Hair follicular keratinocyte (primary cell): ENCODE results near the gene PRRG2. TPM values are rescaled to one million over a fixed set of nuclear protein-coding genes. Genes with fewer than 3 reads are reported as not detected.

Source experiments
- total RNA-seq: library from RNA; depleted of rRNA; stranded (reverse); fragments of >200 nt; gene quantifications from 2 replicates; pipeline ENCODE4 v1.2.3, GENCODE V29; 2015

Gene PRRG2
- total RNA-seq = 5.7 and 8.2 TPM in 2 replicates

GRCh38 chr19:49581007-49581508 lies at the start of gene PRRG2:
Gene PRRG2 (plus strand): TSS chr19:49581316. CDS start chr19:49583220, 1,904 bp downstream.

GRCh38 chr19:49580264-49581006 lies 681 bp upstream of the PRRG2 start, which contains the start of gene NOSIP:
Gene NOSIP (minus strand): TSS chr19:49580556. CDS start chr19:49560691, 19,865 bp downstream.

GRCh38 chr19:49590971-49591730 lies 10.0 kb downstream of the PRRG2 start, which contains the start of gene PRR12:
Gene PRR12 (plus strand): TSS chr19:49591182. CDS start chr19:49591655, 473 bp downstream.

GRCh38 chr19:49640113-49640898 lies 59.2 kb downstream of the PRRG2 start, which contains the start of gene RRAS:
Gene RRAS (minus strand): TSS chr19:49640143. CDS start chr19:49640098, 45 bp downstream.

Other genes with a start within 250 kb of the PRRG2 start
- not detected in 2 replicates for gene CD37, start 245.9 kb upstream of the PRRG2 start, total RNA-seq
- 19.2 and 20.5 TPM in 2 replicates for gene TEAD2, start 218.9 kb upstream of the PRRG2 start, total RNA-seq
- gene DKKL1, start 217.4 kb upstream of the PRRG2 start, total RNA-seq = not detected in 2 replicates
- not detected in 2 replicates for gene KASH5, start 193.1 kb upstream of the PRRG2 start, total RNA-seq
- not detected in 2 replicates for gene PTH2, start 157.9 kb upstream of the PRRG2 start, total RNA-seq
- gene GFY, start 155.9 kb upstream of the PRRG2 start, total RNA-seq = not detected in 2 replicates
- gene SLC17A7, start 139.8 kb upstream of the PRRG2 start, total RNA-seq = not detected in 2 replicates
- gene PIH1D1, start 129.5 kb upstream of the PRRG2 start, total RNA-seq = 74.7 and 86.8 TPM in 2 replicates
- gene ALDH16A1, start 128.1 kb upstream of the PRRG2 start, total RNA-seq = 19.4 and 29.5 TPM in 2 replicates
- gene FLT3LG, start 107.1 kb upstream of the PRRG2 start, total RNA-seq = 1.6 and 2.1 TPM in 2 replicates
- 2,476 and 3,531 TPM in 2 replicates for gene RPL13A, start 93.7 kb upstream of the PRRG2 start, total RNA-seq
- gene RPS11, start 84.9 kb upstream of the PRRG2 start, total RNA-seq = 3,565 and 3,976 TPM in 2 replicates
- gene FCGRT, start 68.7 kb upstream of the PRRG2 start, total RNA-seq = 16.1 and 27.0 TPM in 2 replicates
- 1.3 and 3.3 TPM in 2 replicates for gene RCN3, start 53.3 kb upstream of the PRRG2 start, total RNA-seq
- gene NOSIP, start 760 bp upstream of the PRRG2 start, total RNA-seq = 52.4 and 71.2 TPM in 2 replicates
- 4.7 and 6.0 TPM in 2 replicates for gene PRR12, start 9.9 kb downstream of the PRRG2 start, total RNA-seq
- 55.4 and 88.5 TPM in 2 replicates for gene RRAS, start 58.8 kb downstream of the PRRG2 start, total RNA-seq
- 28.1 and 35.2 TPM in 2 replicates for gene SCAF1, start 60.9 kb downstream of the PRRG2 start, total RNA-seq
- gene IRF3, start 84.5 kb downstream of the PRRG2 start, total RNA-seq = 71.1 and 83.8 TPM in 2 replicates
- gene BCL2L12, start 84.6 kb downstream of the PRRG2 start, total RNA-seq = 18.4 and 37.6 TPM in 2 replicates
- 301 and 446 TPM in 2 replicates for gene PRMT1, start 96.0 kb downstream of the PRRG2 start, total RNA-seq
- 1.3 and 4.1 TPM in 2 replicates for gene ADM5, start 108.3 kb downstream of the PRRG2 start, total RNA-seq
- gene CPT1C, start 109.8 kb downstream of the PRRG2 start, total RNA-seq = 0.23 and 2.0 TPM in 2 replicates
- not detected in 2 replicates for gene TSKS, start 182.0 kb downstream of the PRRG2 start, total RNA-seq
- 101 TPM in 2 replicates for gene AP2A1, start 185.7 kb downstream of the PRRG2 start, total RNA-seq
- 11.5 and 13.8 TPM in 2 replicates for gene FUZ, start 232.0 kb downstream of the PRRG2 start, total RNA-seq
- gene MED25, start 237.0 kb downstream of the PRRG2 start, total RNA-seq = 18.7 and 20.5 TPM in 2 replicates